OCI-LY7 (cell line): Measurements from ENCODE around the gene OR2M2.

ENCODE experiments used
- CTCF ChIP-seq: fragments of 200-600 bp; sonication (generic); conservative IDR thresholded peaks from 2 replicates; pipeline ENCODE4 v1.5.1; 2014; ENCODE audit warnings: mild to moderate bottlenecking, antibody characterized with exemption, low read length, moderate library complexity, mixed read lengths
- EZH2phosphoT487 ChIP-seq: fragments of 200-600 bp; sonication (generic); IDR thresholded peaks from 2 replicates; pipeline ENCODE4 v1.6.1; 2018; ENCODE audit warnings: low read depth, borderline replicate concordance, mild to moderate bottlenecking, mixed run types, antibody characterized with exemption, low read length, moderate library complexity, mixed read lengths

- TF ChIP-seq CTCF: no peak
- no peak for TF ChIP-seq EZH2phosphoT487
Observed at GRCh38 chr1:248196965-248197364, 22.3 kb downstream of the OR2M2 start, which contains the start of gene OR2M3.
